GM19099 (cell line): ENCODE results near the gene CPNE4.

Experiments used
- POLR2A ChIP-seq: IDR thresholded peaks from 3 replicates; pipeline ENCODE4 v1.6.1; 2011; ENCODE audit warnings: low read depth; ENCODE audit not compliant: insufficient read length; ENCODE audit errors: extremely low read depth

Gene CPNE4

GRCh38 chr3:131705099-131705498, 329.7 kb downstream of the CPNE4 start:
- TF ChIP-seq POLR2A: no peak

DNA sequence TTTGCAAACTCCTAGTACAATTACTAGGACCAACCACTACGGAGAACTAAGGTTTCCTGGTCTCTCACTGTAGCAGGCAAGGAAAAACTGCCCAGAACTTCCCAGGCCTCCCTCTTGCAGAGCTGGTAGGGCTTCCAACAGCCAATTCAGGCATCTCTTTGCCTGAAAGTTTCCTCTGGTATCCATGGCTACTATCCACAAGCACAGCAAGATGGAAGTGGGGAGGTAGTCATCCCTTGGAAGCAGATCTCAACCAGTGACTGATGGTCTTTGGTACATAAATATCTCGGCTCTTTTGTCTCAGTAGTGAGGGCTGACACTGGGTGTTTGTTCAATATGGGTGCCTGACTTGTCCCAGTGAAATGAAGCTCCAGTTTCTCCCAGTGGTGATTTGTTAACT, 330.7 kb downstream of the CPNE4 start:
- TF ChIP-seq POLR2A: no peak

- TF ChIP-seq POLR2A: no peak
Measured at GRCh38 chr3:131702146-131702545, 332.7 kb downstream of the CPNE4 start.

DNA sequence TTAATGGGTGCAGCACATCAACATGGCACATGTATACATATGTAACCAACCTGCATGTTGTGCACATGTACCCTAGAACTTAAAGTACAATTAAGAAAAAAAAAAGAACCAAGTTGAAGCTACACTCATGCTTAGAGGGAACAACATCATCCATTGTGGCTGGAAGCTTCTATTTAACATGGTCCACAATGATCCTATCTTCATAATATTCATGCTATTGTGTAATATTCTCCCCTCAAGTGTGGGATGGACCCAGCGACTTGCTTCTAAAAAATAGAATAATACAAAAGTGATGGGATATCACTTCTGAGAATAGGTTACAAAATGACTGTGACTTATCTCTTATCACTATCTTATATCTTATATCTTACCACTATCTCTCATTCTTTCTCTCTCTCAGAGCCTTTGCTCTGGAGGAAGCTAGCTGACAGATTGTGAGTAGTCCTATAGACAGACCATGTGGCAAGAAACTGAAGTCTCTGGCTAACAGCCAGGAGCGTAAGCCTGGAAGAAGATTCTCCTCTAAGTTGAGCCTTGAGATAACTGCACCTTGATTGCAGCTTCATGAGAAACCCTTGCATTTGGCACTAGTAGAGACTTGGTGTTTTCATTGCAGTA, 333.6 kb downstream of the CPNE4 start:
- no peak for TF ChIP-seq POLR2A

GRCh38 chr3:131699001-131699400, 335.8 kb downstream of the CPNE4 start:
- no peak for TF ChIP-seq POLR2A

DNA sequence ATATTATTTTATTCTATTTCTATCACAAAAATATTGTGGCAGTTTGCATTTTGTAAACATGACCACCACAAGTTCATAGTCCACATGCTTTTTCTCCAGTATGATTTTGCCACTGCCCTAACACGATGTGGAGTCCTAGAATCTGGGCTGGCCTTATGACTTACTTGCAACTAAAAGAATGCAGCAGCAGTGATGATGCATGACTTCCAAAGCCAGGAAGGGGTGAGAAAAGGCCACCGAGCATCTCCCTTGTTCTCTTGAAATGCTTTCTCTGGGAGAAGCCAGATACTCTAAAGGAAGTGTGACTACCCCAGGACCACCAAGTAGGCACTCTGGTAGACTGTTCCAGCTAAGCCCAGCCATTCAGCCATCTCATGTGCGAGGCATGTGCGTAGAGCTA, 340.4 kb downstream of the CPNE4 start:
- TF ChIP-seq POLR2A: no peak

- TF ChIP-seq POLR2A: no peak
Measured at GRCh38 chr3:131692356-131692755, 342.5 kb downstream of the CPNE4 start.

GRCh38 chr3:131690800-131691199, 344.0 kb downstream of the CPNE4 start:
- no peak for TF ChIP-seq POLR2A

GRCh38 chr3:131688370-131688769, 346.4 kb downstream of the CPNE4 start:
- TF ChIP-seq POLR2A: no peak

- TF ChIP-seq POLR2A: no peak
Measured at GRCh38 chr3:131669600-131669999, 365.2 kb downstream of the CPNE4 start.

GRCh38 chr3:131658771-131659170, 376.0 kb downstream of the CPNE4 start:
- no peak for TF ChIP-seq POLR2A

GRCh38 chr3:131658115-131658514, 376.7 kb downstream of the CPNE4 start:
- no peak for TF ChIP-seq POLR2A

GRCh38 chr3:131655070-131655690, 379.6 kb downstream of the CPNE4 start:
- no peak for TF ChIP-seq POLR2A

- no peak for TF ChIP-seq POLR2A
Measured at GRCh38 chr3:131645638-131646037, 389.2 kb downstream of the CPNE4 start.

GRCh38 chr3:131636266-131636775, 398.5 kb downstream of the CPNE4 start:
- no peak for TF ChIP-seq POLR2A

DNA sequence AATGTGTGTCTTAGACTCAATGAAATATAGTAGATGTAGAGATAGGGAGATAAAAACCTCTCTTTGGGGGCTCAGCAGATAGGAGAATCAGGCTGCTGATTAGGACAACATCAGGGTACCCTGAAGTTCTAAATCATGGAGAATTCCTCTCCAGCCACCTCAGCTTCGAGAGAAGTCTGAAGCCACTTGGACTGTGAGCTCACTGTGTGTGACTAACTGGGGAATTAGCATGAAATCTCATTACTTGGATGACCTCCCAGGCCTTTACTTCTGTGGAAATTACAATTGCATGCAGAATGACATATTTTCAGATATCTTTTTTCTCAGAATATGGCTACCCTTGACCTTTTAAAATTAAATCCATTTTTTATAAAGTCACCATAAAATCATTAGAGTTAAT, 404.0 kb downstream of the CPNE4 start:
- no peak for TF ChIP-seq POLR2A
